ENCODE results near the gene ZGRF1.
"Not testable (repeated sequence)": the region's sequence is repeated elsewhere in the genome, so short reads cannot be mapped to it uniquely, and the experiment has no call there.

The ZGRF1 gene

GRCh38 chr4:112636688-112637551, at the start of gene ZGRF1, which contains the start of gene LARP7:
Gene ZGRF1 (minus strand): TSS chr4:112636909. CDS start chr4:112633176, 3,733 bp downstream.
Gene LARP7 (plus strand): TSS chr4:112637143. CDS start chr4:112644670, 7,527 bp downstream.
- peak; percentile 94 for DNase-seq (ENCODE audit: low read depth)

- DNase-seq (ENCODE audit: low read depth) = no peak
Measured at GRCh38 chr4:112680996-112681395, 44.3 kb upstream of the ZGRF1 start.

GRCh38 chr4:112677519-112678091, 40.9 kb upstream of the ZGRF1 start:
- DNase-seq (ENCODE audit: low read depth) = no peak

GRCh38 chr4:112674376-112674775, 37.7 kb upstream of the ZGRF1 start:
- no peak for DNase-seq (ENCODE audit: low read depth)

GRCh38 chr4:112673686-112674085, 37.0 kb upstream of the ZGRF1 start:
- DNase-seq (ENCODE audit: low read depth) = no peak

GRCh38 chr4:112673076-112673475, 36.4 kb upstream of the ZGRF1 start:
- no peak for DNase-seq (ENCODE audit: low read depth)

- DNase-seq (ENCODE audit: low read depth) = no peak
Measured at GRCh38 chr4:112668131-112668530, 31.4 kb upstream of the ZGRF1 start.

GRCh38 chr4:112664611-112665010, 27.9 kb upstream of the ZGRF1 start:
- no peak for DNase-seq (ENCODE audit: low read depth)

- not testable (repeated sequence) for DNase-seq (ENCODE audit: low read depth)
Measured at GRCh38 chr4:112656115-112656514, 19.4 kb upstream of the ZGRF1 start.

- no peak for DNase-seq (ENCODE audit: low read depth)
Measured at GRCh38 chr4:112655270-112655669, 18.6 kb upstream of the ZGRF1 start.

- DNase-seq (ENCODE audit: low read depth) = no peak
Measured at GRCh38 chr4:112652216-112652615, 15.5 kb upstream of the ZGRF1 start.

- no peak for DNase-seq (ENCODE audit: low read depth)
Measured at GRCh38 chr4:112651641-112652040, 14.9 kb upstream of the ZGRF1 start.

GRCh38 chr4:112650332-112650731, 13.6 kb upstream of the ZGRF1 start:
- no peak for DNase-seq (ENCODE audit: low read depth)

GRCh38 chr4:112649055-112649408, 12.3 kb upstream of the ZGRF1 start:
- DNase-seq (ENCODE audit: low read depth) = no peak

- no peak for DNase-seq (ENCODE audit: low read depth)
Measured at GRCh38 chr4:112648263-112649054, 11.8 kb upstream of the ZGRF1 start.

GRCh38 chr4:112647785-112648184, 11.1 kb upstream of the ZGRF1 start:
- DNase-seq (ENCODE audit: low read depth) = no peak

- no peak for DNase-seq (ENCODE audit: low read depth)
Measured at GRCh38 chr4:112646632-112647537, 10.2 kb upstream of the ZGRF1 start.

GRCh38 chr4:112645541-112646329, 9.0 kb upstream of the ZGRF1 start:
- DNase-seq (ENCODE audit: low read depth) = no peak

- not testable (repeated sequence) for DNase-seq (ENCODE audit: low read depth)
Measured at GRCh38 chr4:112644595-112645535, 8.2 kb upstream of the ZGRF1 start.

- no peak for DNase-seq (ENCODE audit: low read depth)
Measured at GRCh38 chr4:112642526-112642925, 5.8 kb upstream of the ZGRF1 start.

Measured in activated T-cell treated with anti-CD3 and anti-CD28 coated beads for 48 hours (primary cell).